ENCODE data around the gene RTN4RL1.
A peak's percentile ranks its signal among the peaks of the same experiment; 100 is the strongest.

The RTN4RL1 gene

GRCh38 chr17:2040219-2040827 is 15.2 kb upstream of the RTN4RL1 start:
- TF ChIP-seq, protein P1, sequence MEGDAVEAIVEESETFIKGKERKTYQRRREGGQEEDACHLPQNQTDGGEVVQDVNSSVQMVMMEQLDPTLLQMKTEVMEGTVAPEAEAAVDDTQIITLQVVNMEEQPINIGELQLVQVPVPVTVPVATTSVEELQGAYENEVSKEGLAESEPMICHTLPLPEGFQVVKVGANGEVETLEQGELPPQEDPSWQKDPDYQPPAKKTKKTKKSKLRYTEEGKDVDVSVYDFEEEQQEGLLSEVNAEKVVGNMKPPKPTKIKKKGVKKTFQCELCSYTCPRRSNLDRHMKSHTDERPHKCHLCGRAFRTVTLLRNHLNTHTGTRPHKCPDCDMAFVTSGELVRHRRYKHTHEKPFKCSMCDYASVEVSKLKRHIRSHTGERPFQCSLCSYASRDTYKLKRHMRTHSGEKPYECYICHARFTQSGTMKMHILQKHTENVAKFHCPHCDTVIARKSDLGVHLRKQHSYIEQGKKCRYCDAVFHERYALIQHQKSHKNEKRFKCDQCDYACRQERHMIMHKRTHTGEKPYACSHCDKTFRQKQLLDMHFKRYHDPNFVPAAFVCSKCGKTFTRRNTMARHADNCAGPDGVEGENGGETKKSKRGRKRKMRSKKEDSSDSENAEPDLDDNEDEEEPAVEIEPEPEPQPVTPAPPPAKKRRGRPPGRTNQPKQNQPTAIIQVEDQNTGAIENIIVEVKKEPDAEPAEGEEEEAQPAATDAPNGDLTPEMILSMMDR (IDR thresholded peaks at IDR 0.05; ENCODE audit: extremely low read depth, missing control alignments): no peak
- no peak for DNase-seq (ENCODE audit: low spot score)

DNA sequence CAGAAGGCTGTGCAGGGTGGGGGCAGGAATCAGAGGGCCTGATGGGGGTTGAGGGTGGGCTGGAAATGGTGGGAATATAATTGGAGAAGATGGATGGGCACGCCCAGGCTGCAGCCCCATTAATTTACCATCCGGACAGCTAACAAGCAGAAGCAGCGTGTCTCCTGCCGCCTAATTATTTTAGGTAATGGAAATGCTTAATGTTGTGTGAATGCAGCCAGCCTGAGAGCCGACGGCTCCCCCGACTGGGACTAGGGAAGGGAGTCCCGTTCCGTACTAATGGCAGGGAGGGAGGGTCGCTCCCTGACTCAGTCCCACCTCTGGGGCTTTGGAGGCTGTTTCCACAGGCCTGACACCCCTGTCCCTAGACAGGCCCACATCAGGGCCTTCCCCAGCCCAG is 12.0 kb upstream of the RTN4RL1 start:
- no peak for DNase-seq (ENCODE audit: low spot score)
- TF ChIP-seq, protein P1 (IDR thresholded peaks at IDR 0.05; ENCODE audit: extremely low read depth, missing control alignments): no peak

- TF ChIP-seq, protein P1 (IDR thresholded peaks at IDR 0.05; ENCODE audit: extremely low read depth, missing control alignments): no peak
- no peak for DNase-seq (ENCODE audit: low spot score)
These were observed 10.7 kb upstream of the RTN4RL1 start for GRCh38 chr17:2035541-2036488.

DNA sequence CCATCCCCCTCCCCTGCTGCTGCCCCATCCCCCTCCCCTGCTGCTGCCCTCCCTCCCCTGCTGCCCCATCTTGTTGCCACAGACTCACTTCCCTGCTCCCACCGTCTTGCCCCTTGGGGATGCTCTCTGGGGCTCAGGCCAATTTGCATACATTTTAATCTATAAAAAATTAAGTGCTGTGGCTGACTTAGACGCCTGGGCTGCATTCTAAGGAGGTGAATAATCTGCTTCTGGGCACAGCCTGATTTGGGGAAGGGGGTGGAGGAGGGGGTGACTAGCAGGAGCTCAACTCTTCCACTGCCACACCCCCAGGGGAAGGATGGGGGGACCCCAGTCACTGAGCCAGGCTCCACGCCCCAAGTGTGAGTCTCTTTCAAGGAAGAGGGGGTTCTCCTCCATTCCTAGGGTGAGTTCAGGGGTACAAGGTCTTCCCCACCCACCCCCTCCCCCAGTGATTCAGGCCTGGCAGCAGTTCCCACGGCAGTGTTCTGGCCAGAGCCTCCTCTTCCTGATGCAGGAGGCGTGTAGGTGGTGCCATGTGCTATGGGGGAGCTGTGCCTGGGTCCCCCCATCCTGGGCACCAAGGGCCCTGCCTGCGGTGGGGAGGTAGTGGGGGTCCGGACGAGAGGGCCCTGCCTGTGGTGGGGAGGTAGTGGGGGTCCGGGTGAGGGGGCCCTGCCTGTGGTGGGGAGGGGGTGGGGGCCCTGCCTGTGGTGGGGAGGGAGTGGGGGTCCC is 9.8 kb upstream of the RTN4RL1 start:
- TF ChIP-seq, protein P1 (IDR thresholded peaks at IDR 0.05; ENCODE audit: extremely low read depth, missing control alignments): no peak
- DNase-seq (ENCODE audit: low spot score): no peak

DNA sequence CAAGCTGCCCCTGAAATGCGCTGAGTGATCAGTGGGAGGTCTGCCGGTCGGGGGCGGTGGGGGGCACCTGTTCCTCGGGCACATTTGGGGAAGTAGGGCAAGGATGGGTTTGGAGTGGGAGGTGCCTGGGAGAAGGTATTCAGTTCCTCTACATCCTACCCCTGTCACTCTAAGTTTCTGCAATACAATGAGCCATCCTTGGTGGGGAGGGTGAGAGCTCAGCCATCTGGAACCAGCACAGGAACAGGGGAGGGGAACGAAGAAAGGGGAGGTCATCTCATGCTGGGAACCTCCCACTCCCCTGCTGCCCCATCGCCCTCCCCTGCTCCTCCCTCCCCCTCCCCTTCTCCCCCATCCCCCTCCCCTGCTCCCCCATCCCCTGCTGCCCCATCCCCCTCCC is 9.0 kb upstream of the RTN4RL1 start:
- DNase-seq (ENCODE audit: low spot score): no peak
- TF ChIP-seq, protein P1 (IDR thresholded peaks at IDR 0.05; ENCODE audit: extremely low read depth, missing control alignments): no peak

DNA sequence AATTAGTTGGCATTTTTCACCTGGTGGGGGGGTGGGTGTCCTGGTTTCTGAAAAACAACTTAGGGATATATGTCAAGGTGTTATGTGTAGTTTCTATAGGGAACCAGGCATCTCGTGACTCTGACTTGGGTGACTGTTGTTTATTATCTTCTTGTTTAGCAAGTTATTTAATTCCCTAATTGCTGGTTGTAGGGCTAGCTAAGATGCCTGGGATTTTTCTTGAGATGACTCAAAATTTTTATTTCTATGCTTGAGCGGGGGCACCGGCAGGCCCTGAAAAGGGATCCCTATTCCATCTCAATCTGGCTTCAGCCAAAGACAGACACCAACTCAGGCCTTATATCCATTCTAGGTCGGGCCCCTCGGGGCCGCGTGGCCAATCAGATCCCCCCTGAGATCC is 8.0 kb upstream of the RTN4RL1 start:
- TF ChIP-seq, protein P1 (IDR thresholded peaks at IDR 0.05; ENCODE audit: extremely low read depth, missing control alignments): no peak
- DNase-seq (ENCODE audit: low spot score): no peak

GRCh38 chr17:2030779-2031163 is 5.6 kb upstream of the RTN4RL1 start:
- TF ChIP-seq, protein P1 (IDR thresholded peaks at IDR 0.05; ENCODE audit: extremely low read depth, missing control alignments): peak; percentile 66
- DNase-seq (ENCODE audit: low spot score): no peak

All from GM20000 (cell line).